HG02970 (cell line): ENCODE measurements around the gene CDX4.
"Not testable (repeated sequence)": the region's sequence is repeated elsewhere in the genome, so short reads cannot be mapped to it uniquely, and the experiment has no call there.

Source experiments
- ATAC-seq: cut with Tn5 transposase; IDR thresholded peaks from one replicate; pipeline ENCODE4 v1.9.1; 2021; ENCODE audit warnings: mild to moderate bottlenecking, moderate library complexity, moderate number of reproducible peaks; ENCODE audit not compliant: unreplicated experiment, low FRiP score

CDX4 gene

GRCh38 chrX:73446831-73447230 lies at the start of gene CDX4:
Gene CDX4 (plus strand): TSS chrX:73447053. CDS start chrX:73447254, 201 bp downstream.
- ATAC-seq, result no peak

- no peak for ATAC-seq
These were observed 48.5 kb upstream of the CDX4 start for GRCh38 chrX:73398185-73398914.

- no peak for ATAC-seq
These were observed 46.6 kb upstream of the CDX4 start for GRCh38 chrX:73400136-73400748.

GRCh38 chrX:73401591-73402266 lies 45.1 kb upstream of the CDX4 start:
- ATAC-seq, result no peak

- ATAC-seq, result no peak
These were observed 33.9 kb upstream of the CDX4 start for GRCh38 chrX:73412930-73413329.

GRCh38 chrX:73447311-73447794 lies 500 bp downstream of the CDX4 start:
- ATAC-seq, result no peak

- ATAC-seq, result no peak
These were observed 1.5 kb downstream of the CDX4 start for GRCh38 chrX:73448379-73448778.

GRCh38 chrX:73455171-73455570 lies 8.3 kb downstream of the CDX4 start:
- no peak for ATAC-seq

- no peak for ATAC-seq
These were observed 10.5 kb downstream of the CDX4 start for GRCh38 chrX:73457306-73457705.

GRCh38 chrX:73468376-73468775 lies 21.5 kb downstream of the CDX4 start:
- no peak for ATAC-seq

- ATAC-seq, result no peak
These were observed 32.1 kb downstream of the CDX4 start for GRCh38 chrX:73478961-73479360.

- no peak for ATAC-seq
These were observed 34.7 kb downstream of the CDX4 start for GRCh38 chrX:73481521-73481920.

GRCh38 chrX:73490661-73491060 lies 43.8 kb downstream of the CDX4 start:
- no peak for ATAC-seq

- not testable (repeated sequence) for ATAC-seq
These were observed 45.3 kb downstream of the CDX4 start for GRCh38 chrX:73492178-73492577.
